ENCODE measurements around the gene DNAH10. TPM values are rescaled to one million over a fixed set of nuclear protein-coding genes. Genes with fewer than 3 reads are reported as not detected.

The DNAH10 gene
- total RNA-seq, 1 experiment from 2014 or later, result 0.39 TPM

- BruUV-seq (replicated peaks), result no TSS peak
- CTCF ChIA-PET, result no interaction called here
- no peak for TF ChIP-seq TCF7L2 (IDR thresholded peaks at IDR 0.05; ENCODE audit: low read depth, low read length)
- TF ChIP-seq, protein P1, sequence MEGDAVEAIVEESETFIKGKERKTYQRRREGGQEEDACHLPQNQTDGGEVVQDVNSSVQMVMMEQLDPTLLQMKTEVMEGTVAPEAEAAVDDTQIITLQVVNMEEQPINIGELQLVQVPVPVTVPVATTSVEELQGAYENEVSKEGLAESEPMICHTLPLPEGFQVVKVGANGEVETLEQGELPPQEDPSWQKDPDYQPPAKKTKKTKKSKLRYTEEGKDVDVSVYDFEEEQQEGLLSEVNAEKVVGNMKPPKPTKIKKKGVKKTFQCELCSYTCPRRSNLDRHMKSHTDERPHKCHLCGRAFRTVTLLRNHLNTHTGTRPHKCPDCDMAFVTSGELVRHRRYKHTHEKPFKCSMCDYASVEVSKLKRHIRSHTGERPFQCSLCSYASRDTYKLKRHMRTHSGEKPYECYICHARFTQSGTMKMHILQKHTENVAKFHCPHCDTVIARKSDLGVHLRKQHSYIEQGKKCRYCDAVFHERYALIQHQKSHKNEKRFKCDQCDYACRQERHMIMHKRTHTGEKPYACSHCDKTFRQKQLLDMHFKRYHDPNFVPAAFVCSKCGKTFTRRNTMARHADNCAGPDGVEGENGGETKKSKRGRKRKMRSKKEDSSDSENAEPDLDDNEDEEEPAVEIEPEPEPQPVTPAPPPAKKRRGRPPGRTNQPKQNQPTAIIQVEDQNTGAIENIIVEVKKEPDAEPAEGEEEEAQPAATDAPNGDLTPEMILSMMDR (IDR thresholded peaks at IDR 0.05), result no peak
- TF ChIP-seq REST (IDR thresholded peaks at IDR 0.05; ENCODE audit: insufficient read depth in 1 of 2, low read depth in 2 of 2, low read length in 1 of 2), result no peak
Measured at GRCh38 chr12:123868791-123869190, 106.7 kb downstream of the DNAH10 start.

DNA sequence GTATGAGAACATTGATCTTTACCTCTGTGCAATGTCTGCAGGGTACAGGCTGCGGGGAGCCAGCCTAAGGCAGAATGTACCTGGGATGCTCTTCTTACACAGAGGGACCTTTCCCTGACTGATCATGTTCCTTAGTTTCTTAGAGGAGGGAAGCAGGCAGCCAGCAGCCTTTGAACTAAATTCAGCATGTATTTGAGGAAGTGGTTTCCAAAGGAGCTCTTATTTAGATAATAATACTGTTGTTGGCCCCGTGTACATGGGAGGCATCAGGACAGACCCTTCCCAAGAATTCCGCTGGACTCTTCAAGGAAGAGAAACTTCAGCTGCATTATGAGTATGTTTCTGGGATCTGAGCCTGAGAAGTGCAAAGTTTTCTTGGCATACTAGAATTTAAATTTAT lies 111.7 kb downstream of the DNAH10 start:
- BruUV-seq (replicated peaks), result no TSS peak
- H3K4me3 ChIP-seq (ENCODE audit: low read depth in 2 of 2, low read length in 2 of 2), result no peak overlapping the region
- in situ Hi-C loops (cut with HindIII; ENCODE audit: low pct_unique_long_range_greater_than_20kb, low sequenced_read_pairs), result no loop called here
- peaks cover 21% of the 10 kb centered on the region for H3K27me3 ChIP-seq (ENCODE audit: control insufficient read depth, insufficient read depth, low read length)
- DNase-seq (ENCODE audit: low read depth, low spot score), result no peak
- no peak for ATAC-seq
- ChIA-PET POLR2A (no interaction called here), CTCF (interaction anchor here (0.7 kb wide), 1 partner anchor 16 kb away, joined by 3 read pairs; no protein-coding TSS in a partner anchor)
- intact Hi-C loops (cut with micrococcal nuclease; ENCODE audit: unreplicated experiment), result no loop called here
- no peaks in the 10 kb centered on the region for H3K36me3 ChIP-seq (ENCODE audit: control insufficient read depth, insufficient read depth, low read length)
- TF ChIP-seq REST (IDR thresholded peaks at IDR 0.05; ENCODE audit: insufficient read depth in 1 of 2, low read depth in 2 of 2, low read length in 1 of 2) (no peak), SIN3A (IDR thresholded peaks at IDR 0.05; ENCODE audit: borderline replicate concordance, insufficient read depth, low read depth, low read length) (no peak), POLR2AphosphoS5 (IDR thresholded peaks at IDR 0.05; ENCODE audit: low read depth, low read length) (no peak), TCF7L2 (IDR thresholded peaks at IDR 0.05; ENCODE audit: low read depth, low read length) (no peak)
- TF ChIP-seq, protein P1 (IDR thresholded peaks at IDR 0.05), result no peak
- H3K9me3 ChIP-seq (ENCODE audit: control insufficient read depth, insufficient read depth, low read depth, low read length), result no peaks in the 10 kb centered on the region
- H3K27ac ChIP-seq (ENCODE audit: low read length), result no peak overlapping the region
- H3K4me1 ChIP-seq (ENCODE audit: control insufficient read depth, insufficient read depth, low read length), result no peaks in the 10 kb centered on the region

More at GRCh38 chr12:123868791-123869190, 106.7 kb downstream of the DNAH10 start:
- no peaks in the 10 kb centered on the region for H3K36me3 ChIP-seq (ENCODE audit: control insufficient read depth, insufficient read depth, low read length)
- intact Hi-C loops (cut with micrococcal nuclease; ENCODE audit: unreplicated experiment), result no loop called here
- ATAC-seq (no peak), DNase-seq (ENCODE audit: low read depth, low spot score) (no peak)
- H3K27ac ChIP-seq (ENCODE audit: low read length), result no peak overlapping the region
- H3K9me3 ChIP-seq (ENCODE audit: control insufficient read depth, insufficient read depth, low read depth, low read length), result no peaks in the 10 kb centered on the region
- in situ Hi-C loops (cut with HindIII; ENCODE audit: low pct_unique_long_range_greater_than_20kb, low sequenced_read_pairs), result no loop called here
- H3K4me1 ChIP-seq (ENCODE audit: control insufficient read depth, insufficient read depth, low read length), result no peaks in the 10 kb centered on the region
- no peak overlapping the region for H3K4me3 ChIP-seq (ENCODE audit: low read depth in 2 of 2, low read length in 2 of 2)
- H3K27me3 ChIP-seq (ENCODE audit: control insufficient read depth, insufficient read depth, low read length), result peaks cover 21% of the 10 kb centered on the region
- POLR2A ChIA-PET, result no interaction called here
